ENCODE measurements around the gene FGFR2. TPM values are rescaled to one million over a fixed set of nuclear protein-coding genes. Genes with fewer than 3 reads are reported as not detected.

Gene FGFR2
- total and polyA plus RNA-seq, 9 of the 15 experiments (the other 6 are each of a cell fraction or from before 2014, with no cell fraction given), result 0.20 TPM; not detected in 8

DNA sequence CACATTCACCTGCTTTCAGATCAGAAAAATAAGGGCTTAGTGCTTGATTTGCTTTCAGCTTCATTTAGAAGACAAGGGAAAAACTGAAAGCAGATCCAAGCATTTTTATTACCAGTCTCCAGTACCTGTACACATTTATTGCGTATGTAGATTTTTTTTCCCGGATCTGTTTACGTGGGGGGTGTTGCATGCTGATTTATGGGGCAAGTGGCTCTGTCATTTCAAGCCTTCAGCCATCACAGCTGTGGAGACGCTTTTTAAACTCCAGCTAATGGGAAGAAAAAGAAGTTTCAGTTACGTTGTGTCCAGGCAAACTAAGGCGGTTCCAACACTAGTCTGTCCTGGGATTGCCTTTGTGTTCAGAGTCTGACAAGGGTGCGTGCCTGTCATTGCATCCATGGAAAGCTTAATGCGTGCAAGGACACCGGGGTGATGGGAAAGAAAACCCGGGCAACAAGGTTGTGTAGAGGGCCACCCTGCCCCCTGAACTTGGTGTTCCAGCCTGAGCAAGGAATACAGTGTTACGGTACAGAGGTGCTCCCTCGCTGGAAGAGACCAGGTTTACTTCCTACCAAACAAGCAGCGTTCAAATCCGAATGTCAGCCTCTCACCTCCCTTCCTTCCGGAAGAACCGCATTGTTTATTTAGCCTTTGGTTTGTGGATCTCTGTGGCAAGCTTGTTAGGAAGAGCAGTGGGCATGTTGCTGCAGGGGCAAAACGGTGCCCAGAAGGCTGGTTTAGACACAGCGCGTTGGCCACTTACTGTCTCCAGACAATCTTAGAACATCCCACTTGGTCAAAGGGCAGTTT is 128.2 kb downstream of the FGFR2 start:
- Histone ChIP-seq H3K4me2 (ENCODE audit: insufficient read depth, low read length) (no peak overlapping the region), H2AFZ (ENCODE audit: low read depth, low read length) (no peak overlapping the region), H3K79me2 (ENCODE audit: control insufficient read depth, insufficient read depth, low read length) (no peaks in the 10 kb centered on the region), H3K27me3 (ENCODE audit: control insufficient read depth in 2 of 2, insufficient read depth in 2 of 2, low read length in 2 of 2) (peaks cover 0 to 4% of the 10 kb centered on the region in 2 experiments; a peak in 2 of 5 replicates), H3K27ac (ENCODE audit: extremely low read depth, low read depth, low read length) (no peak overlapping the region), H3K9me3 (replicated peaks; ENCODE audit: control insufficient read depth, insufficient read depth, low read depth, low read length) (no peaks in the 10 kb centered on the region), H3K4me1 (replicated peaks in 1 of 2; ENCODE audit: control insufficient read depth in 2 of 2, insufficient read depth in 2 of 2, low read length in 2 of 2) (no peaks in the 10 kb centered on the region), H3K4me3 (no peak overlapping the region), H4K20me1 (replicated peaks; ENCODE audit: control insufficient read depth, insufficient read depth, low read length) (no peaks in the 10 kb centered on the region), H3K9ac (ENCODE audit: insufficient read depth in 1 of 2, low read depth in 2 of 2, low read length in 2 of 2) (no peak overlapping the region), H3K36me3 (ENCODE audit: control insufficient read depth, insufficient read depth, low read length) (no peaks in the 10 kb centered on the region), H3K9me1 (ENCODE audit: control insufficient read depth, insufficient read depth, low read length) (no peaks in the 10 kb centered on the region)
- ChIA-PET POLR2A (no interaction called here), CTCF (ENCODE audit: low intra/inter-chr PET ratio) (no interaction called here)
- in situ Hi-C loops (cut with MboI) (no loop called here), intact Hi-C loops (cut with micrococcal nuclease) (no loop called here)
- WGBS (ENCODE audit: insufficient coverage, low coverage, missing lambda C conversion rate), result 18% methylated on average over 18 of the region's 19 CpGs
- ATAC-seq (no peak), DNase-seq (ENCODE audit: extremely low read depth in 1 of 4, low spot score in 3 of 4) (no peak), FAIRE-seq (no peak)
- TF ChIP-seq SMC3 (conservative IDR thresholded peaks at IDR 0.05; ENCODE audit: insufficient read depth, low read depth, low read length) (no peak), THRB (CRISPR knock-in tag; conservative IDR thresholded peaks at IDR 0.05) (no peak), E2F1 (CRISPR knock-in tag; IDR thresholded peaks at IDR 0.05) (no peak)
- BruUV-seq (replicated peaks), result no TSS peak
